Mesenchymal stem cell (in vitro differentiated cells and primary cell): ENCODE data around the gene KIF14.
"Not testable (repeated sequence)": the region's sequence is repeated elsewhere in the genome, so short reads cannot be mapped to it uniquely, and the experiment has no call there.

ENCODE experiments used
- DNase-seq: peaks from one replicate; pipeline ENCODE4 v3.0.0-alpha.2; 2013
- H2AFZ ChIP-seq: one replicate; pipeline ENCODE4 v1.6.1; 2013; ENCODE audit warnings: low read depth, mild to moderate bottlenecking, control low read depth, inconsistent platforms, low read length, moderate library complexity
- H2AK5ac ChIP-seq: 2 replicates; pipeline ENCODE4 v1.6.1; 2013; ENCODE audit warnings: low read length, moderate library complexity, mild to moderate bottlenecking, inconsistent platforms; ENCODE audit not compliant: severe bottlenecking
- H2BK120ac ChIP-seq: one replicate; pipeline ENCODE4 v1.6.1; 2013; ENCODE audit warnings: low read depth, mild to moderate bottlenecking, inconsistent platforms, low read length, moderate library complexity
- H2BK12ac ChIP-seq, 2 experiments: one replicate each; pipeline ENCODE4 v1.6.1; 2013; ENCODE audit warnings: inconsistent platforms in 2 of 2, low read length in 2 of 2, mild to moderate bottlenecking in 2 of 2, moderate library complexity in 2 of 2, control low read depth in 1 of 2
- H2BK15ac ChIP-seq: one replicate; pipeline ENCODE4 v1.6.1; 2013; ENCODE audit warnings: mild to moderate bottlenecking, low read depth, inconsistent platforms; ENCODE audit not compliant: poor library complexity, severe bottlenecking
- H2BK5ac ChIP-seq: 2 replicates; pipeline ENCODE4 v1.6.1; 2013; ENCODE audit warnings: low read depth, mild to moderate bottlenecking, low read length, control low read depth, inconsistent platforms; ENCODE audit not compliant: poor library complexity, severe bottlenecking
- H3K14ac ChIP-seq, 2 experiments: one replicate each; pipeline ENCODE4 v1.6.1; 2013; ENCODE audit warnings: inconsistent platforms in 2 of 2, low read length in 2 of 2, control low read depth in 1 of 2, mild to moderate bottlenecking in 1 of 2, moderate library complexity in 1 of 2
- H3K18ac ChIP-seq, 2 experiments: one replicate each; pipeline ENCODE4 v1.6.1; 2013; ENCODE audit warnings: inconsistent platforms in 2 of 2, low read length in 2 of 2, control low read depth in 1 of 2, low read depth in 1 of 2, mild to moderate bottlenecking in 1 of 2
- H3K23ac ChIP-seq, 2 experiments: one replicate each; pipeline ENCODE4 v1.6.1; 2013; ENCODE audit warnings: inconsistent platforms in 2 of 2, low read length in 2 of 2, mild to moderate bottlenecking in 2 of 2, moderate library complexity in 2 of 2, control low read depth in 1 of 2
- H3K27ac ChIP-seq: 2 replicates; pipeline ENCODE4 v1.5.1; 2013; ENCODE audit warnings: mild to moderate bottlenecking, moderate library complexity, low read length, control low read depth, inconsistent platforms; ENCODE audit not compliant: poor library complexity, severe bottlenecking
- H3K27me3 ChIP-seq, 2 experiments: 2 replicates each; pipeline versions ENCODE4 v1.6.1 to v1.7.0; 2013; ENCODE audit warnings: low read length in 2 of 2, mild to moderate bottlenecking in 2 of 2, moderate library complexity in 2 of 2, control low read depth in 1 of 2, inconsistent platforms in 1 of 2; ENCODE audit not compliant: control insufficient read depth in 1 of 2, insufficient read depth in 1 of 2
- H3K36me3 ChIP-seq, 2 experiments: 2 replicates each; pipeline versions ENCODE4 v1.6.1 to v1.7.0; 2013; ENCODE audit warnings: low read length in 2 of 2, control low read depth in 1 of 2, inconsistent platforms in 1 of 2, low read depth in 1 of 2, mild to moderate bottlenecking in 1 of 2; ENCODE audit not compliant: insufficient read depth in 2 of 2, control insufficient read depth in 1 of 2
- H3K4ac ChIP-seq, 2 experiments: one replicate each; pipeline ENCODE4 v1.6.1; 2013; ENCODE audit warnings: inconsistent platforms in 2 of 2, low read length in 2 of 2, mild to moderate bottlenecking in 2 of 2, moderate library complexity in 2 of 2, control low read depth in 1 of 2, low read depth in 1 of 2
- H3K4me1 ChIP-seq: 2 replicates; pipeline ENCODE4 v1.6.1; 2013; ENCODE audit warnings: low read depth, low read length, control low read depth; ENCODE audit not compliant: control insufficient read depth, insufficient read depth
- H3K4me2 ChIP-seq: 2 replicates; pipeline ENCODE4 v1.6.1; 2013; ENCODE audit warnings: low read length, mild to moderate bottlenecking, inconsistent platforms; ENCODE audit not compliant: poor library complexity, severe bottlenecking
- H3K4me3 ChIP-seq, 2 experiments: 2 replicates each; pipeline versions ENCODE4 v1.5.1 to v1.7.0; 2013; ENCODE audit warnings: low read length in 2 of 2, mild to moderate bottlenecking in 2 of 2, control low read depth in 1 of 2, low read depth in 1 of 2; ENCODE audit not compliant: insufficient read depth in 1 of 2
- H3K79me1 ChIP-seq: replicated peaks from 2 replicates; pipeline ENCODE4 v1.6.1; 2013; ENCODE audit warnings: mild to moderate bottlenecking, control low read depth, low read length, inconsistent platforms; ENCODE audit not compliant: poor library complexity, severe bottlenecking
- H3K9ac ChIP-seq: 2 replicates; pipeline ENCODE4 v1.7.0; 2013; ENCODE audit warnings: mild to moderate bottlenecking, low read length, moderate library complexity
- H3K9me3 ChIP-seq: 2 replicates; pipeline ENCODE4 v1.7.0; 2013; ENCODE audit warnings: mild to moderate bottlenecking, low read length; ENCODE audit not compliant: control insufficient read depth
- H4K8ac ChIP-seq: one replicate; pipeline ENCODE4 v1.6.1; 2013; ENCODE audit warnings: inconsistent platforms, mild to moderate bottlenecking, low read length, moderate library complexity
- H4K91ac ChIP-seq: one replicate; pipeline ENCODE4 v1.6.1; 2013; ENCODE audit warnings: mild to moderate bottlenecking, low read length, inconsistent platforms
- WGBS: methylation state at CpG from one replicate; pipeline ENCODE4 v1.1.7; 2013; ENCODE audit warnings: mixed read lengths; 5-methylcytosine and 5-hydroxymethylcytosine counted together

The KIF14 gene

DNA sequence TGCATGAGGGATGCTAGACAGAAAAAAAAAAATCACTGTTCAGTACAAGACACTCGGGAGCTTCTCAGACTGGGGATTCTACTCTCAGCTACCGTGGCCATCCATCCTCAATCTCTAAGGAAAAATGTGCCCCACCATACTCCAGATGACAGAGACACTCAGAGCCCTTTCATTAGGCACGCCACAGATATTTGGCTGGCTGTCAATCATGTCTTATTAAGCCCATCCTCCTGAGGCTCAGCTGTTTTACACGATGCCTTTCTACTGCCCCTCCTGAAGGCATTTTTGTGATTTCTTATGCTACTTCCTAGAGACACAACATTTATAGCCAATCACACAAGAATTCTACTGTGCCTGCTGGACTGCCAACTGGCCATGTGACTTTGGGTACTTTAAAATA lies 92.9 kb downstream of the KIF14 start:
- whole genome bisulfite sequencing, result 94% methylated on average over 4 of the region's 4 CpGs
- Histone ChIP-seq H3K4me3 (no peak overlapping the region), H3K36me3 (no peaks in the 10 kb centered on the region), H3K79me1 (no peaks in the 10 kb centered on the region), H3K27me3 (peaks cover 3 to 5% of the 10 kb centered on the region in 2 experiments), H3K23ac (no peak overlapping the region), H3K9me3 (no peaks in the 10 kb centered on the region), H3K27ac (no peak overlapping the region), H2BK120ac (no peak overlapping the region), H2AK5ac (peak overlapping the region; percentile 7), H2BK12ac (no peak overlapping the region), H2BK15ac (no peak overlapping the region), H3K9ac (no peak overlapping the region), H2AFZ (no peak overlapping the region), H4K8ac (no peak overlapping the region), H3K18ac (no peak overlapping the region), H3K4me1 (peaks cover 17% of the 10 kb centered on the region), H3K4ac (no peak overlapping the region), H3K14ac (no peak overlapping the region), H2BK5ac (peak overlapping the region; percentile 9), H4K91ac (no peak overlapping the region), H3K4me2 (no peak overlapping the region)
- no peak for DNase-seq

DNA sequence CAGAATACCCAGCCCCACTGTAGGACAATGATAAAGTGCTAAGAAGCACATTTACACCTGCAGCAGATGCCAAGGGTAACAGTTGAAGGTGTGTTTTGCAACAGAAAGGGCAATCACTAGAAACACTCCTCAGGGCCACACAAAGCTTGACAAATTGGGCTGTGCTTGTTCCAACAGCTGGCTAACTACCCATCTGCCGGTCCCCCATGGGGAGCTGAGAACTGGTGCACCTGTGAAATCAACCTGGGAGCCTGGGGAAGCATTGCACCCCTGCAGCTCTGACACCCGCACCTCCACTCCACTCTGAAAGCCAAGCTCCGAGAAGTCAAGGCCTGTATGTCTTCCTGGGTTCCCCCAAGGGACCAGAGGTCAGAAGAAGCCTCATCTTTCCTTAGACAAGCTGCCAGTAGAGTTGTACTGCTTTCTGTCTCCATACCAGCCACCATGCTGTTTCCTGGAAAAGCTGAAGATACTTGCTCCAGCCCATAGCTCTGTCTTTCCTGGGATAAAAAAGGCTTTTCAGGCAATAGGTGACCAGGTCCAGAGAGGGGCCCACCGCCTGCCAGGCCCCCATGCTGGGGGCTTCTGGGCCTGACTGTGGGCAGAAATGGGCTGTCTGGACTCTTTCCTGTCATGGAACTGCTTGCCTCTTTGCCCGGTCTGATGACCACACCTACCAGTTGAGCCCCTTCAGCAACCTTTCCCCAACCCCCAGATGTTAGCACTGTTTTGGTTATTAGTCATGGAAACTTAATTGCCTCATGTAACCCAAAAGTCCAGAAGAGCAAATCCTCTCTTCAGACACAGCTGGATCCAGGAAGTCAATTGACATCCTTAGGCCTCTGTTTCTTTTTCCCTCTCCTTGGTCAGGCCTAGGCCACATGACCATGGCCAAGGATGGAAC lies 93.6 kb downstream of the KIF14 start:
- Histone ChIP-seq H4K8ac (no peak overlapping the region), H3K14ac (no peak overlapping the region), H2BK15ac (no peak overlapping the region), H3K4me1 (peaks cover 17% of the 10 kb centered on the region), H3K23ac (no peak overlapping the region), H3K18ac (no peak overlapping the region), H3K4ac (no peak overlapping the region), H3K4me2 (no peak overlapping the region), H2BK12ac (no peak overlapping the region), H3K4me3 (no peak overlapping the region), H4K91ac (no peak overlapping the region), H3K36me3 (no peaks in the 10 kb centered on the region), H3K9me3 (no peaks in the 10 kb centered on the region), H2AFZ (no peak overlapping the region), H3K27me3 (peaks cover 3 to 5% of the 10 kb centered on the region in 2 experiments), H2AK5ac (peak overlapping the region; percentile 12), H3K27ac (peak overlapping the region; percentile 30), H2BK120ac (no peak overlapping the region), H3K79me1 (no peaks in the 10 kb centered on the region), H3K9ac (no peak overlapping the region), H2BK5ac (peak overlapping the region; percentile 9)
- WGBS, result 76% methylated on average over 5 of the region's 5 CpGs
- DNase-seq, result peak; percentile 14

DNA sequence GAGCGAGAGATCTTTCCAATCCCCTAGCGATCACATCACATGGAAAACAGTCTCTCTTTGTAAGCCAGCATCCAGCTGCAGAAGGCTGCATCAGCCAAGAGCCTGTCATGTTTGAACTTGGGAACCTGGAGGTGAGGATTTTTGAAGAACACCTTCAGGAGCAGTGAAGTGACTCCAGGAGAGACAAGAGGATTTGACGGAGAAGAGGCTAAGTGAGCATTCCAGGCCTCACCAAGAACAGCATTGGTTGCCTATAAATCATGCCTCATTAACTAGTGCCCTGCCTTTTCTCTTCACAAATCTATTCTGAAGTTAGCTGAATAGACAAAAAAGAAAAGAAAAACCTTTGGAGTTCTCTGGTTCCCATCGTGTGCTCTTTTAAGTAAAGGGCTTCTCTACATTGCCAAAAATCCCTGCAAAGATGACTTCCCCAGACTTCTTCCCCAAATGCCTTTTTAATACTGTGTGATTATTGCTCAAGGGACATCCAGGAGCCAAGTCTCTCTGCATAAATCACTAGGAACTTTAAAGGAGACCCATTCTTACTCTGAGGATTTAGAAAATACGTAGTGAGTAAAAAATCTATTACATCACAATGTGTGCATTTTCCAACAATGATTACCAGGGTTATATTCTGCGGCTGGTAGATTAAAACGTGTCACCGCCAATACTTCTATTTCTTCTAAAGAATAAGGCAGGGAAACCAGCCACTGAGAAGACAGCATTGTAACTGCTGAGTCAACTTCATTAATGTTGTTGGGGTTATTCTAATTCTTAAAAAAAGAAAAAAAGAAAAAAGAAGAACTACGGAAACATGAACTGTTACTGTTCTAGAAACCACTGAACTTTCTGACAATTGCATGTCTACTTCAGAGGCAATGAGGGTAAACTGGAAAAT lies 95.2 kb downstream of the KIF14 start:
- Histone ChIP-seq H3K4me1 (peaks cover 17% of the 10 kb centered on the region), H3K4me3 (peak overlapping the region in 1 of 2 experiments; percentile 38), H3K23ac (no peak overlapping the region), H3K4me2 (no peak overlapping the region), H2AK5ac (no peak overlapping the region), H4K8ac (no peak overlapping the region), H2BK15ac (no peak overlapping the region), H2AFZ (no peak overlapping the region), H3K27ac (peak overlapping the region; percentile 53), H3K14ac (no peak overlapping the region), H2BK12ac (no peak overlapping the region), H3K36me3 (no peaks in the 10 kb centered on the region), H4K91ac (no peak overlapping the region), H3K79me1 (no peaks in the 10 kb centered on the region), H2BK120ac (no peak overlapping the region), H2BK5ac (no peak overlapping the region), H3K9me3 (no peaks in the 10 kb centered on the region), H3K18ac (no peak overlapping the region), H3K4ac (no peak overlapping the region), H3K27me3 (no peaks in the 10 kb centered on the region), H3K9ac (peak overlapping the region; percentile 68)
- DNase-seq, result no peak
- WGBS, result 91% methylated on average over 7 of the region's 9 CpGs

DNA sequence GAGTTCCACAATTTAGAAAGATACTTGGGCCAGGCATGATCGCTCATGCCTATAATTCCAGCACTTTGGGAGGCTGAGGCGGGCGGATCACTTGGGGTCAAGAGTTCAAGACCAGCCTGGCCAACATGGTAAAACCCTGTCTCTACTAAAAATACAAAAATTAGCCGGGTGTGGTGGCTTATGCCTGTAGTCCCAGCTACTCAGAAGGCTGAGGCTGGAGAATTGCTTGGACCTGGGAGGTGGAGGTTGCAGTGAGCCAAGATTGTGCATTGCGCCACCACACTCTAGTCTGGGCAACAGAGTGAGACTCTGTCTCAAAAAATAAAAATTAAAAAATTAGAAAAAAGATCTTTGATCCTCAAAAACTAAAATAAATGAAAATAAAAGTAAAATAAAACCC lies 96.0 kb downstream of the KIF14 start:
- H3K9me3 ChIP-seq, H3K14ac ChIP-seq, H3K4ac ChIP-seq, H3K23ac ChIP-seq, H3K27me3 ChIP-seq, H2BK12ac ChIP-seq, H3K4me2 ChIP-seq, H2BK120ac ChIP-seq, H4K8ac ChIP-seq, H2BK15ac ChIP-seq, H2AK5ac ChIP-seq, H4K91ac ChIP-seq, H3K36me3 ChIP-seq, H2AFZ ChIP-seq, H3K18ac ChIP-seq, H2BK5ac ChIP-seq, H3K79me1 ChIP-seq, DNase-seq: not testable (repeated sequence)
- whole genome bisulfite sequencing, result 87% methylated on average over 4 of the region's 5 CpGs
- H3K4me1 ChIP-seq, result peaks cover 19% of the 10 kb centered on the region
- peak overlapping the region; percentile 53 for H3K27ac ChIP-seq
- H3K9ac ChIP-seq, result peak overlapping the region; percentile 68
- H3K4me3 ChIP-seq, result peak overlapping the region in 1 of 2 experiments; percentile 38
